VCaP (cell line): ENCODE results near the gene SLC39A11.

Source experiments
- H3K27ac ChIP-seq: fragments of 450-650 bp; 2 replicates; pipeline ENCODE4 v1.5.1; 2017
- TF ChIP-seq, protein P1 (sequence below): fragments of 450-650 bp; conservative IDR thresholded peaks from 2 replicates; pipeline ENCODE4 v1.5.1; 2017; ENCODE audit warnings: mild to moderate bottlenecking, moderate library complexity

Gene SLC39A11

DNA sequence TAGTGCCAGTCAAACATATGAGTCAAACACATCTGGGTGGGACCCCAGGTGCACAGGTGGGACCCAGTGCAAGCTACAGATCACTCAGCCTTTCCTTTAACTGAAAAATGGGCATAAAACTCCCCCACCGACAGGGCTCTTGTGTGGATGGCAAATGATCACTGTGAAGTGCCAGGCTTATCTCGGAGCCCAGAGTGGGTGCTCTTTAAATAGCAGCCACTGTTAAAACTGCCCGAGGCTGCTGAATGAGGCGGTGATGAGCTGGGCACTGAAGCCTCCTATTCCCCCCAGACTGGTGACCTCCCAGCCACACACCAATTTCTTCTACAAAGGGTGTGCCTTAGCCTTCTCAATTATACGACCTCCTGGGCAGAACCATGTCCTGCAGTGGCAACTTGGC, 433.8 kb downstream of the SLC39A11 start:
- TF ChIP-seq, protein P1, sequence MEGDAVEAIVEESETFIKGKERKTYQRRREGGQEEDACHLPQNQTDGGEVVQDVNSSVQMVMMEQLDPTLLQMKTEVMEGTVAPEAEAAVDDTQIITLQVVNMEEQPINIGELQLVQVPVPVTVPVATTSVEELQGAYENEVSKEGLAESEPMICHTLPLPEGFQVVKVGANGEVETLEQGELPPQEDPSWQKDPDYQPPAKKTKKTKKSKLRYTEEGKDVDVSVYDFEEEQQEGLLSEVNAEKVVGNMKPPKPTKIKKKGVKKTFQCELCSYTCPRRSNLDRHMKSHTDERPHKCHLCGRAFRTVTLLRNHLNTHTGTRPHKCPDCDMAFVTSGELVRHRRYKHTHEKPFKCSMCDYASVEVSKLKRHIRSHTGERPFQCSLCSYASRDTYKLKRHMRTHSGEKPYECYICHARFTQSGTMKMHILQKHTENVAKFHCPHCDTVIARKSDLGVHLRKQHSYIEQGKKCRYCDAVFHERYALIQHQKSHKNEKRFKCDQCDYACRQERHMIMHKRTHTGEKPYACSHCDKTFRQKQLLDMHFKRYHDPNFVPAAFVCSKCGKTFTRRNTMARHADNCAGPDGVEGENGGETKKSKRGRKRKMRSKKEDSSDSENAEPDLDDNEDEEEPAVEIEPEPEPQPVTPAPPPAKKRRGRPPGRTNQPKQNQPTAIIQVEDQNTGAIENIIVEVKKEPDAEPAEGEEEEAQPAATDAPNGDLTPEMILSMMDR = no peak

DNA sequence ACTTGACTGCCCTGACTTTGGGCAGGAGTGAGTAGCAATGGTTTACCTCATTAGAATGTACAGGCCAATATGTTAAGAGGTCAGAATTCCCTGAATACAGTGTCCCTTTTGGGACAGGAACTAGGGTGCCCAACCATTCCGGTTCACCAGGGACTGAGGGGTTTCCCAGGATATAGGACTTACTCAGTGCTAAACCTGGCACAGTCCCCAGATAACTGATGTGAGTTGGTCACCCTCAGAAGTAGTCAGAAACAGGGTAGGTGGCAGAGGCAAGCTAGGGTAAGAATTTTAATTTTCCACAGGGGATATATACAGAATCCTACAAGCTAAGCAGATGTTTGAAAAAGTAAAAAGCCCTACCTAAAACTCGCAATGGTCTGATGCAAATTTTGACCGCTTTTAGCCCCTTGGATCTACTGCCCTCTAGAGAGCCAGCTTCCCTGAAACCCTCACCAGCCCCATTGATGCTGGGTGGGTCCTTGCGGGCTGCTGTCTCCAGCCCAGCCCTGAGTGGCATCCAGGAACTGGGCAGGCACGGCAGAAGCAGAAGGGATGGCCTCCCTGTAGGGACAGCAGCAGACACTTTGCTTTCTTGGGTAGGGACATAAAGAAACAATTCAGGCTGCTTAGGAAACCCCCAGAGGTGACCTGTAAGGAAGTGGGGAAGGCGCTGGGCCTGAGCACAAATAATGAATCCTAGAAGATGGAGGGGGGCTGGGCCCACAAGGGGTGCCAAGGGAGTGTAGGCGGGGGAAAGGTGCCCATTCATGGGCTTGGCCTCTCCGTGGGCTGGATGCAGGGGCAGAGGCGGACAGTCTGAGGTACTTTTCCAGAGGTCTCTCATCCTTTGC, 434.8 kb downstream of the SLC39A11 start:
- no peak overlapping the region for H3K27ac ChIP-seq
- TF ChIP-seq, protein P1 = peak; percentile 49

More for the DNA sequence above, 433.8 kb downstream of the SLC39A11 start:
- no peak overlapping the region for H3K27ac ChIP-seq

DNA sequence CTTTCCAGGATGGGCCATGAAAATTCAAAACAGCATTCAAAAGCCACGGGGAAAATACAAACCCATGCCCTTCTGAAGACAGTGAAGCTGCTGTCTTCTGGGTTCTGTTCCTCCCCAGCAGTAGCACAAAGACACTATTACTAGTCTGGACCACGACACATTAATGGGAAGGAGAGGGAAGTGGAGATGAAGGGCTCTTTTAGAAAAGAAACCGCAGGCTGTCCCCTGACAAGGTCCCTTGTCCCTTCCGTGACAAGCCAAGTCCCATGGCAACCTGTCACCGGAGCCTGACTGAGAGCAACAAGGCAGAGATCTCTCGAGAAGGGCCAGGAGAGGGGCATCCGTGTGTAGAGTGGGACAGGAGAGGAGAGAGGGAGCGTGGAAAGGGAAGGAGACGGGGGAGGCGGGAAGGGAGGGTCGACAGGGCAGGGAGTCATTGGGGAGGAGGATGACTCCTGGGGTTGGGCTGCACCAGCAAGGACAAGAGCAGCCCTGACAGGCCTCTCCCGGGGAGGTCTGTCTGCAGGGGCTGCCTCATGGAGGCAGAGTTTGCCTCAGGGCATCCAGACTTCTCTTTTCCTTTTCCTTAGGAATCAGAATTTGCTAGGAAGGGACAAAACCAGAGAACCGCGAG, 436.2 kb downstream of the SLC39A11 start:
- H3K27ac ChIP-seq = no peak overlapping the region
- TF ChIP-seq, protein P1 = no peak

DNA sequence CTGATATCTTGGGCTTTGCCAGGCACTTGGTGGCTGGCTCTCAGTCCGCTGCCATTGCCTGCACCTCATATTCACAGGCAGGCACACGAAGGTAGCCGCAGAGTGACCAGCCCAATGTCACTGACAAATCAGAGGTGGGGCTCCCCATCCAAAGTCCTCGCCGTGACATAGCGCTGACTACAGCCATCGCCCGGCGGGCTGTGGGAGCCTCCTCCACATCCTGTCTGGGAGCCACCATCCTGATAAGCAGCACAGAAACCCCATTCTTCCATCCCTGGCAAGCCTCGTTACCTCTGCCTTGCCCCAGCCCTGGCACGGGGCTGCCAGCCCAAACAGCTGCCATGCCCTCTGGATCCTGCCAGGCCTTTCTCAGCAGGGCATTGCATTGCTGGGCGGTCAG, 437.8 kb downstream of the SLC39A11 start:
- no peak overlapping the region for H3K27ac ChIP-seq

DNA sequence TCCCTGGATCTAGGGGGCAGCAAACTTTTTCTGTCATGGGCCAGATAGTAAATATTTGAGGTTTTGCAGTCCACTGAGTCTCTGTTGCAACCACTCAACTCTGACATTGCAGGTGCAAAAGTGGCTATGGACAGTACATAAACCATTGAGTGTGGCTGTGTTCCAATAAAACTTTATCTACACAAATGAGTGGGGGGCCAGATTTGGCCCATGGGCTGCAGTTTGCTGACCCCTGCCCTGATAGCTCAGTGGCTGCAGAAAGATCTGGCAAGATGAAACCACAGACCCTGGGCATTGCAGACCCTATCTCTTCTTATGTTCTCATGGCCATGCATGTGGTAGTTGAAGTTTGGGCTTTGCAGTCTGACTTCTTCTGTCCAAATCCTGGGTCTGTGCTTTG, 440.5 kb downstream of the SLC39A11 start:
- TF ChIP-seq, protein P1 = no peak
- no peak overlapping the region for H3K27ac ChIP-seq

More for the DNA sequence above, 437.8 kb downstream of the SLC39A11 start:
- TF ChIP-seq, protein P1 = no peak

DNA sequence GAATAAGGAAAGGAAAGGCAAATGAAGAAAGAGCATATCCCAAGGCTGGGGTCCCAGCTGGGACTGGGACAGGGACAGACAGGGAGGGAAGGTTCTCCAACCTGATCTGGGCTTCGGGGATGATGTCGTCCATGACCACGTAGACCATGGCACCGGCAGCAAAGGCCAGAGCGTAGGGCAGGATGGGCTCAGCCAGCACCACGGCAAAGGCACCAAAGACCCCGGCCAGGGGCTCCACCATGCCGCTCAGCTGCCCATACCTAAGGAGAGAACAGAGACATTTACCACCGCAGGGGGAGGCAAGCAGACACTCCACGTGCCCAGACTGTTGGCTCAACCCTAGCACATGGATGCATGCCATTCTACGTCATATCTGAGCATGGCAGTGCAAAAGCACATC, 443.8 kb downstream of the SLC39A11 start:
- TF ChIP-seq, protein P1 = no peak

DNA sequence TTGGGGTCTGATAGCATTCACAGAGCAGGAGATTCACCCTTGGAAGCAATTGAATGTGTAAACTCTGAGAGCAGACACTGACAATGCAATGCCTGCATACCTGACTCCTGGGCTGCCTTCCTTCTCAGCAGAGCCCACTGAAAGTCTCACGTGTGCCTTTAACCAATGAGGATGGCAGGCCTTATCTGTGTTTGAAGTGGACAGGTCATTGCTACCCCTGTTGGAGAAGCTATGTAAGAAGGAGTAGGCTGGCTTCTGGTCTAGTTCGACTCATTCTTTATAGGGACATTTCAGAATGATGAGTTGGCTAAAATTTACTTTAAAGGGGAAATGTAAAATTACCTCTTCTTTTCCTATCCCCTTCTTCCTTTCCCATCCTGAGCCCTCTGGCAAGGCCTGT, 446.3 kb downstream of the SLC39A11 start:
- no peak overlapping the region for H3K27ac ChIP-seq
- TF ChIP-seq, protein P1 = no peak

More for the DNA sequence above, 443.8 kb downstream of the SLC39A11 start:
- H3K27ac ChIP-seq = no peak overlapping the region
